ENCODE measurements around the gene LRRC52.
"Not testable (repeated sequence)": the region's sequence is repeated elsewhere in the genome, so short reads cannot be mapped to it uniquely, and the experiment has no call there.

LRRC52 gene

GRCh38 chr1:165580931-165581871, 37.4 kb downstream of the LRRC52 start:
- DNase-seq (ENCODE audit: low read depth in 1 of 2, low spot score in 1 of 2): no peak

- no peak for DNase-seq (ENCODE audit: low read depth in 1 of 2, low spot score in 1 of 2)
Measured at GRCh38 chr1:165581926-165582325, 38.1 kb downstream of the LRRC52 start.

- no peak for DNase-seq (ENCODE audit: low read depth in 1 of 2, low spot score in 1 of 2)
Measured at GRCh38 chr1:165586398-165586797, 42.6 kb downstream of the LRRC52 start.

GRCh38 chr1:165591391-165591790, 47.6 kb downstream of the LRRC52 start:
- not testable (repeated sequence) for DNase-seq (ENCODE audit: low read depth in 1 of 2, low spot score in 1 of 2)

GRCh38 chr1:165592945-165593823, 49.4 kb downstream of the LRRC52 start:
- peak; percentile 36 to 46 for DNase-seq (ENCODE audit: low read depth in 1 of 2, low spot score in 1 of 2)

GRCh38 chr1:165595246-165595938, 51.6 kb downstream of the LRRC52 start:
- no peak for DNase-seq (ENCODE audit: low read depth in 1 of 2, low spot score in 1 of 2)

- peak; percentile 74 to 85 for DNase-seq (ENCODE audit: low read depth in 1 of 2, low spot score in 1 of 2)
Measured at GRCh38 chr1:165597883-165598675, 54.3 kb downstream of the LRRC52 start.

- no peak for DNase-seq (ENCODE audit: low read depth in 1 of 2, low spot score in 1 of 2)
Measured at GRCh38 chr1:165598676-165599059, 54.9 kb downstream of the LRRC52 start.

GRCh38 chr1:165600793-165601192, 57.0 kb downstream of the LRRC52 start:
- no peak for DNase-seq (ENCODE audit: low read depth in 1 of 2, low spot score in 1 of 2)

- no peak for DNase-seq (ENCODE audit: low read depth in 1 of 2, low spot score in 1 of 2)
Measured at GRCh38 chr1:165603810-165604209, 60.0 kb downstream of the LRRC52 start.

GRCh38 chr1:165605246-165605645, 61.4 kb downstream of the LRRC52 start:
- no peak for DNase-seq (ENCODE audit: low read depth in 1 of 2, low spot score in 1 of 2)

- DNase-seq (ENCODE audit: low read depth in 1 of 2, low spot score in 1 of 2): not testable (repeated sequence)
Measured at GRCh38 chr1:165606676-165607075, 62.9 kb downstream of the LRRC52 start.

GRCh38 chr1:165610866-165611265, 67.1 kb downstream of the LRRC52 start:
- DNase-seq (ENCODE audit: low read depth in 1 of 2, low spot score in 1 of 2): no peak

- no peak for DNase-seq (ENCODE audit: low read depth in 1 of 2, low spot score in 1 of 2)
Measured at GRCh38 chr1:165612062-165612461, 68.3 kb downstream of the LRRC52 start.
